ENCODE measurements around the gene PER1.

PER1 gene

DNA sequence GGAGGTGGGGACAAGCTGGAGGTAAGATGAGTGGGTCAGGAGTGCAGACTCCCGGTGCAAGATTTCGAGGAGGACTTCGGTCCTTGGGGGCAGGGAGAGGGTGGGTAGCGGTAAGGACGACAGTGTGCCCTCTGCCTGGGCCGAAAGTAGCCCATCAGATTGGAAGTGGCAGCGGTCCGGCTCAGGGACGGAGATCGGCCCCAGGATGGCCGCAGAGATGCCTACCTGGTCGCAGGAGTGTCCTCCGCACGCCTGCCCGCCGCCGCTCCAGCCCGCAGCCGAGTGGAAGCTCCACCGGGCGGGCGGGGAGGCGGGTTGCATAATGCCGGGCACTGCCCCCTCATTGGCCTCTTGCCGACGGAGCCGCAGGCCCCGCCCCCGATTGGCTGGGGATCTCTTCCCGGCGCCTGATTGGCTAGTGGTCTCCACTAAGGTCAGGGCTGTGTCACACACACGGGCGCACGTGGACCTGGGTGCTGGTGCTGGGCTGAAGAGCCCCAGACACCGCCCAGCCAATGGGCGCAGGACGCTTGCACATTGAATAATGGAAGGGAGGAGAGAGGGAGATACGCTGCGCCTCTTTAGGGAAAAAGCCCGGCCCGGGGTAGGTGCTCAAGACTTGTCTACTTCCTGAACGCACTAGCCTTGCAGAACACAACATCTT, at the start of gene PER1:
Gene PER1, minus strand, starts transcription at position 293 of the 664 bp plus-strand sequence. CDS start 1,698 bp downstream, outside the sequence.
- peak; percentile 22 for DNase-seq

GRCh38 chr17:8192070-8192815, 40.0 kb upstream of the PER1 start:
- DNase-seq = peak; percentile 97

- no peak for DNase-seq
These were observed 38.3 kb upstream of the PER1 start for GRCh38 chr17:8190506-8190905.

GRCh38 chr17:8189711-8190477, 37.7 kb upstream of the PER1 start, which contains the start of gene BORCS6:
TSS of gene BORCS6 (minus strand) at chr17:8190180. CDS start at chr17:8190140, 40 bp downstream.
- peak; percentile 98 for DNase-seq

GRCh38 chr17:8189041-8189710, 37.0 kb upstream of the PER1 start:
- no peak for DNase-seq

GRCh38 chr17:8188263-8188839, 36.1 kb upstream of the PER1 start:
- no peak for DNase-seq

- peak; percentile 99 for DNase-seq
These were observed 35.5 kb upstream of the PER1 start for GRCh38 chr17:8187517-8188262.

DNA sequence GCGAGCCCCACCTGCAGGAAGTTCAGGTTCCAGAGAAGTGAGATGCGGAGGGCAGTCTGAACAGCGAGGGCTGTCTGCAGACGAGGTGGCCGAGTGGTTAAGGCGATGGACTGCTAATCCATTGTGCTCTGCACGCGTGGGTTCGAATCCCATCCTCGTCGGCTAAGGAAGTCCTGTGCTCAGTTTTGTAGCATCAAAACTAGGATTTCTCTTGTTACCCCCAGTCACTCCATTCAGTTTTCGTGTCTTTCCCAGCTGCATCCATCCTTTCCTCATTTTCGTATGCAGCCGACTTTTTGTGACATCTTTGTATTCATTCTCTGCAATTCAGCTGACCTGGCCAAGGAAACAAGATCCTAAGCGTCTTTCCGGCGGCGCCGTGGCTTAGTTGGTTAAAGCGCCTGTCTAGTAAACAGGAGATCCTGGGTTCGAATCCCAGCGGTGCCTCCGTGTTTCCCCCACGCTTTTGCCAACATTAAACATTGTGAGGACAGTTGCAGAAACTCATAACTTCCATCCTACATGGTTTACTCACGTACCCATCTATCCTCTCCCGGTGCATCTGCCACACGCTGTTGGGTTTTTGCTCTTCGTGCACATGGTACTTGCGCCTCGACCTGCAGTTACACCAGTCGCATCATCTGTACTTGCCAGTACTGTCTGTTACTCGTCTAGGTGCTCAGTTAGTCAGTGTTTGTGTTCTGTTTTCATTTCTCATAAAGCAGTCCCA, 34.7 kb upstream of the PER1 start:
- DNase-seq = peak; percentile 99

- DNase-seq = no peak
These were observed 34.2 kb upstream of the PER1 start for GRCh38 chr17:8186446-8186786.

- DNase-seq = peak; percentile 70
These were observed 33.6 kb upstream of the PER1 start for GRCh38 chr17:8185582-8186445.

GRCh38 chr17:8176998-8177731, 25.0 kb upstream of the PER1 start:
- no peak for DNase-seq

DNA sequence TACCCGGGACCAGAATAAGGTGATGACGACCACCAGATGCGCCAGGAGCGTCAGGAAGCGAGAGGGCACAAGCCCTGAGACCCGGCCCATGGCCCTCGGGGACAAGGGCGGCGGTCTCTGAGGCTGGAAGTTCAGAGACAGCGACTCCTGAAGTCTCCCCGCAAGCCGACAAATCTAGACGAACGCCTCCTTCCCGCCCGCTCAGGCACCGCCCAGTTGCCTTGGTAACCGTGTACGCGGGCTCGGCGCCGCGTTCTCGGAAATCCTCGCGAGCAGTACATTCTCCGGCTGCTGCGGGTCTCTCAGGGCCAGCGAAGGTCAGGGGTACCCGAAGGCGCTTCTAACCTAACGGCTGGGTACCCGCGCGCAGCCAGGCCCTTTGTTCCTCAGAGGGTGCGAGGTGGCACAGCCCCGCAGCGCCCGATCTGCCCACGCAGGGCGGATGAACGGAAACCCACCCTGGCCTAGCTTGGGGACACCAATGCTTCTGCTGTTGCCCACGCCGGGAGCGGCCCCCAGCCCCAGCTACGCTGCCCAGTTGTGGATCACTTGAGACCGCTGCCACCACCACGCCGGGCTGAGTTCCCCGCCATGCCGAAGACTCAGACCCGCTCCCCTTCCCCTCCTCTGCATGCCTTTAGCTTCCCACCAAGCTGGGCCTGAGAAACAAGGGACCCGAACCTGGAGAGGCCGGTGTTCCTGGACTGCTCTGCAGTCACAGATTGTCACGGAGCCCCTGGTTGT, 24.2 kb upstream of the PER1 start, which contains the start of gene TMEM107:
Gene TMEM107, minus strand, starts transcription at position 184 of the 744 bp plus-strand sequence. Its CDS starts 94 bp downstream, at position 90.
- peak; percentile 67 for DNase-seq

- no peak for DNase-seq
These were observed 23.6 kb upstream of the PER1 start for GRCh38 chr17:8175795-8176196.

DNA sequence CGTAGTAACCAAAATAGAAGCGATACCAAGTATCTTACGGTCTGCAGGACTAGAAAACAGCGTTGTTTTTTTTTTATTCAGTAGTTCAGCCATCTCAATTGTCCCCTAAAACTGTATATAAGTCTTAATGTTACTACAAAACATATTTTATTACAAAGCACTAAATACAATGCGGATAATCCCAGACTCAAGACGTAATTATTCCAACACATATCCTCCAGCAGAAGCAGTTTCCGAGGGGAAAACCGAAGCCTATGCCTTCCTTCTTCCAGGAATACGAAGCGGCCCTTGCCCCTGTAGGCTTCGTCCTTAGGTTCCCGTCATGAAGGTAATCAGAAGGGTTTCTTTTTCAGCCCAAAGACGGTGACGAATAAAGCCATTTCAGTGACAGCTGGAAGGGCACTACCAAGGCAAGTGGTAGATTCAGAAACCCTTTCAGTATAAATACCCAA, 21.7 kb upstream of the PER1 start:
- no peak for DNase-seq

- peak; percentile 99 for DNase-seq
These were observed 21.1 kb upstream of the PER1 start for GRCh38 chr17:8173056-8173870.

- peak; percentile 47 for DNase-seq
These were observed 18.0 kb upstream of the PER1 start for GRCh38 chr17:8170186-8170585.

DNA sequence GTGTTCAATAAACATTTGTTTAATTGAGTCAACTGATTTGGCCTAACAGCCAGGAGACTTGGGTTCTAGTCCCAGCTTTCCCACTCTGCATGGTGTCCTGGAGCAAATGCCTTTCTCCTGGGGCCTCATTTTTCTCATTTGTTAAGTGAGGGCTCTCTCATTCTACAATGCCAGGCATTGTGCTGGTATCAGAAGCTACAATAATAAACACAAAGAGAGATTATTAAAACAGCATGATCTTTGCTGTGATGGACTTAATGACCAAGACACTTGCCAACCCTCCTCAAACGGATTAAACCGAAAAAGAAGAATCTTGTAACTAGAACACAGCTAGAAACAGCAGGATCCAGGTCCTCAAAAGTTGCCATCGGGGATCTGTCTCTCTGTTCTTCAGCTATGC, 15.3 kb upstream of the PER1 start:
- DNase-seq = no peak

GRCh38 chr17:8166731-8167130, 14.5 kb upstream of the PER1 start:
- no peak for DNase-seq

Measured in NCI-H1694 treated with DMSO at 0.1 percent for 48 hours (cell line).